ENCODE results near the gene ARGFX. TPM values are rescaled to one million over a fixed set of nuclear protein-coding genes. Genes with fewer than 3 reads are reported as not detected.

Gene ARGFX
- total and polyA plus RNA-seq, 9 of the 15 experiments (the other 6 are each of a cell fraction or from before 2014, with no cell fraction given), result not detected

- TF ChIP-seq ARID3A (IDR thresholded peaks at IDR 0.05; ENCODE audit: borderline replicate concordance, low read depth, low read length) (no peak), FOSL1 (tag; conservative IDR thresholded peaks at IDR 0.05) (0 out of 2 replicates have a peak, but pooled peaks have one; percentile 19), L3MBTL2 (IDR thresholded peaks at IDR 0.05) (peak; percentile 36; the same call in 1 of the 2 replicates), ZNF318 (IDR thresholded peaks at IDR 0.05; ENCODE audit: borderline replicate concordance in 1 of 2, low read depth in 1 of 2) (no peak), HNRNPUL1 (IDR thresholded peaks at IDR 0.05; ENCODE audit: low read length) (no peak), ZNF253 (CRISPR knock-in tag; conservative IDR thresholded peaks at IDR 0.05) (no peak), BRF1 (IDR thresholded peaks at IDR 0.05; ENCODE audit: borderline replicate concordance, extremely low read depth, insufficient read length) (no peak), DMBX1 (CRISPR knock-in tag; IDR thresholded peaks at IDR 0.05; ENCODE audit: borderline replicate concordance) (no peak), RERE (CRISPR knock-in tag; IDR thresholded peaks at IDR 0.05; ENCODE audit: borderline replicate concordance) (no peak), ZNF778 (CRISPR knock-in tag; IDR thresholded peaks at IDR 0.05) (no peak)
Observed at GRCh38 chr3:121545574-121546455, 21.9 kb upstream of the ARGFX start, which contains the start of gene POLQ (continued).

Data from K562 (cell line).